MM.1S (cell line): ENCODE results near the gene ALKBH5.

ENCODE experiments used
- DNase-seq: peaks from one replicate; pipeline ENCODE4 v3.0.0-alpha.2; 2015
- H2AFZ ChIP-seq: fragments of 300-600 bp; sonication (generic); 2 replicates; pipeline ENCODE4 v1.6.0; 2016; ENCODE audit warnings: antibody characterized with exemption, low read length
- H3F3A ChIP-seq: fragments of 300-600 bp; sonication (generic); 2 replicates; pipeline ENCODE4 v1.6.1; 2016; ENCODE audit warnings: mild to moderate bottlenecking, antibody characterized with exemption, low read length, moderate library complexity, mixed read lengths; ENCODE audit not compliant: insufficient read depth
- H3K27ac ChIP-seq: fragments of 300-600 bp; sonication (generic); 2 replicates; pipeline ENCODE4 v1.5.1; 2016; ENCODE audit warnings: mild to moderate bottlenecking, low read length
- H3K27me3 ChIP-seq: fragments of 300-600 bp; sonication (generic); replicated peaks from 2 replicates; pipeline ENCODE4 v1.6.0; 2016; ENCODE audit warnings: low read length; ENCODE audit not compliant: insufficient read depth
- H3K36me3 ChIP-seq: fragments of 300-600 bp; sonication (generic); replicated peaks from 2 replicates; pipeline ENCODE4 v1.6.1; 2016; ENCODE audit warnings: mild to moderate bottlenecking, low read length, mixed read lengths; ENCODE audit not compliant: insufficient read depth
- H3K4me1 ChIP-seq: fragments of 300-600 bp; sonication (generic); 2 replicates; pipeline ENCODE4 v1.6.1; 2016; ENCODE audit warnings: low read length, mixed read lengths
- H3K4me2 ChIP-seq: fragments of 300-600 bp; sonication (generic); 2 replicates; pipeline ENCODE4 v1.6.0; 2016; ENCODE audit warnings: low read depth, low read length
- H3K4me3 ChIP-seq: fragments of 300-600 bp; sonication (generic); 2 replicates; pipeline ENCODE4 v1.5.1; 2016; ENCODE audit warnings: low read length, mixed read lengths
- H3K79me2 ChIP-seq: fragments of 300-600 bp; sonication (generic); 2 replicates; pipeline ENCODE4 v1.6.1; 2016; ENCODE audit warnings: mixed run types, low read length, mixed read lengths
- H3K9ac ChIP-seq: fragments of 300-600 bp; sonication (generic); 2 replicates; pipeline ENCODE4 v1.6.1; 2016; ENCODE audit warnings: low read length, mixed read lengths
- H3K9me2 ChIP-seq: fragments of 300-600 bp; sonication (generic); replicated peaks from 2 replicates; pipeline ENCODE4 v1.6.1; 2016; ENCODE audit warnings: mild to moderate bottlenecking, low read length, mixed read lengths; ENCODE audit not compliant: insufficient read depth
- H3K9me3 ChIP-seq: fragments of 300-600 bp; sonication (generic); replicated peaks from 2 replicates; pipeline ENCODE4 v1.6.1; 2016; ENCODE audit warnings: mild to moderate bottlenecking, low read length, mixed read lengths; ENCODE audit not compliant: insufficient read depth
- H4K20me1 ChIP-seq: fragments of 300-600 bp; sonication (generic); 2 replicates; pipeline ENCODE4 v1.6.1; 2016; ENCODE audit warnings: mild to moderate bottlenecking, low read length, moderate library complexity, mixed read lengths; ENCODE audit not compliant: insufficient read depth
- EZH2 ChIP-seq: fragments of 300-600 bp; sonication (generic); optimal IDR thresholded peaks from 2 replicates; pipeline ENCODE3; 2017; ENCODE audit warnings: low read depth, mild to moderate bottlenecking, antibody characterized with exemption, low read length, mixed read lengths
- EZH2phosphoT487 ChIP-seq: fragments of 300-600 bp; sonication (generic); IDR thresholded peaks from 2 replicates; pipeline ENCODE4 v1.6.1; 2018; ENCODE audit warnings: antibody characterized with exemption, low read length
- TF ChIP-seq, protein P1 (sequence below): fragments of 300-600 bp; sonication (generic); IDR thresholded peaks from 2 replicates; pipeline ENCODE4 v1.5.1; 2016; ENCODE audit warnings: antibody characterized with exemption, low read length, mixed read lengths

Gene ALKBH5

DNA sequence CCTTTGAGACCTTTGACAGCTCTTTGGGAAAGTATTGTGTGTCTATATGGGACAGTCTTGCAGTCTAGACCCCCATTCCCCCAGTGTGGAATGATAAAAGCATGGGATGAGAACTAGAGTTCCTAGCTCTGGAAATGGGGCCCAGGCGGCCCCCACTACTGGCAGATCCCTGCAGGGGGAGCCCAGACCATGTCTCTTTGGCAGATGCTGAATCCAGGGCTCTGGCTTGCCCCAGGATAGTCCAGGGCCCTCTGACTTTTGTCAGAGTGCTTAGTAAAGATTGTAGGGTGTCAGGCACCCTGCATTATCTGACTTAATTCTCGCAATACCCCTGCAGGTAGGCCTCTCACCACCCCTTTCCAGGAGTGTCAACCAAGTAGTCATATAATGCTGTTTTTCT is 8.3 kb downstream of the ALKBH5 start:
- DNase-seq = no peak
- H3K4me1 ChIP-seq = peaks cover 7% of the 10 kb centered on the region; the same call in 1 of the 2 replicates
- no peaks in the 10 kb centered on the region for H3K9me3 ChIP-seq
- no peaks in the 10 kb centered on the region for H3K27me3 ChIP-seq
- TF ChIP-seq, protein P1, sequence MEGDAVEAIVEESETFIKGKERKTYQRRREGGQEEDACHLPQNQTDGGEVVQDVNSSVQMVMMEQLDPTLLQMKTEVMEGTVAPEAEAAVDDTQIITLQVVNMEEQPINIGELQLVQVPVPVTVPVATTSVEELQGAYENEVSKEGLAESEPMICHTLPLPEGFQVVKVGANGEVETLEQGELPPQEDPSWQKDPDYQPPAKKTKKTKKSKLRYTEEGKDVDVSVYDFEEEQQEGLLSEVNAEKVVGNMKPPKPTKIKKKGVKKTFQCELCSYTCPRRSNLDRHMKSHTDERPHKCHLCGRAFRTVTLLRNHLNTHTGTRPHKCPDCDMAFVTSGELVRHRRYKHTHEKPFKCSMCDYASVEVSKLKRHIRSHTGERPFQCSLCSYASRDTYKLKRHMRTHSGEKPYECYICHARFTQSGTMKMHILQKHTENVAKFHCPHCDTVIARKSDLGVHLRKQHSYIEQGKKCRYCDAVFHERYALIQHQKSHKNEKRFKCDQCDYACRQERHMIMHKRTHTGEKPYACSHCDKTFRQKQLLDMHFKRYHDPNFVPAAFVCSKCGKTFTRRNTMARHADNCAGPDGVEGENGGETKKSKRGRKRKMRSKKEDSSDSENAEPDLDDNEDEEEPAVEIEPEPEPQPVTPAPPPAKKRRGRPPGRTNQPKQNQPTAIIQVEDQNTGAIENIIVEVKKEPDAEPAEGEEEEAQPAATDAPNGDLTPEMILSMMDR = peak; percentile 26
- TF ChIP-seq EZH2phosphoT487 = no peak
- H3K9me2 ChIP-seq = no peaks in the 10 kb centered on the region
- H2AFZ ChIP-seq = no peak overlapping the region
- no peaks in the 10 kb centered on the region for H3F3A ChIP-seq
- no peak overlapping the region for H3K27ac ChIP-seq
- H4K20me1 ChIP-seq = peaks cover 18% of the 10 kb centered on the region
- H3K4me3 ChIP-seq = no peak overlapping the region
- H3K36me3 ChIP-seq = no peaks in the 10 kb centered on the region
- no peak overlapping the region for H3K4me2 ChIP-seq
- no peak overlapping the region for H3K9ac ChIP-seq
- peaks cover 92% of the 10 kb centered on the region for H3K79me2 ChIP-seq

DNA sequence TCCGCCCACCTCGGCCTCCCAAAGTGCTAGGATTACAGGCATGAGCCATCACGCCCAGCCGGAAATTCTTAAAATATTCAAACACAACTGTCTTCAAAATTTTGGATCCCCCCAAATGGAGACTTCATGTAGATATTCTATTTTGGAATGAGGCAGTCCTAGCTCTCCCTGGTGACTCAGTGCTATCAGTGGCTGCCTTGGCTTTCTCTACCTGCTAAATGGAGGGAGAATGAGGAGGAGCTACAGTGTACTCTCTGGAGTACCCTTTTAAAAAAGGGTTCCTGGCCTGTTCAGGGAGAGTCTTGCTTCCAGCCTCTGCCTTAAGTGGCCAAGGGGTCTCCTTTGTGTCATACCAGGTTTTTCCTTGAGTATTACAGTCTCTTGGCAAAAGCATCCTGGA is 10.8 kb downstream of the ALKBH5 start:
- Histone ChIP-seq H3K9ac (no peak overlapping the region), H3K4me2 (no peak overlapping the region), H3K9me2 (no peaks in the 10 kb centered on the region), H3K9me3 (no peaks in the 10 kb centered on the region), H3K79me2 (peaks cover 93% of the 10 kb centered on the region), H3F3A (no peaks in the 10 kb centered on the region), H3K27ac (no peak overlapping the region), H3K4me3 (no peak overlapping the region), H3K4me1 (no peaks in the 10 kb centered on the region), H3K27me3 (no peaks in the 10 kb centered on the region), H2AFZ (no peak overlapping the region), H4K20me1 (peaks cover 6% of the 10 kb centered on the region; the same call in 1 of the 2 replicates), H3K36me3 (no peaks in the 10 kb centered on the region)
- no peak for DNase-seq
- no peak for TF ChIP-seq EZH2
- TF ChIP-seq, protein P1 = no peak
- TF ChIP-seq EZH2phosphoT487 = no peak

DNA sequence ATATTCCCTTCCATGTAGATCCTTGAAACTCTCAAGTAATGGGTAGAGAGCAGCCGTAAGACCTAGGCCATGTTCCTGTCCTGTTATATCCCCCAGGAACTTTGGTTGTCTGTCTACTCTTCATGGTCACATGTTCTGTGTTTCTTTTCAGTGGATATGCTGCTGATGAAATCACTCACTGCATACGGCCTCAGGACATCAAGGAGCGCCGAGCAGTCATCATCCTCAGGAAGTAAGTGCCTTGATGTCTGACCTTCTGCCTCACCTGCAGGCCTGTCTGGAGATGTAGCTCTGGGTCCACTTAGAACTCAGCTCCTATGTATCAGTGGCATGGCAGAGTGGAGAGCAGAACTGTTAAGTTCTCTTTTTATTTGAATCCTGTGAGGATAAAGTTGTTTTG is 11.2 kb downstream of the ALKBH5 start:
- no peak for DNase-seq

More for the DNA sequence above, 11.2 kb downstream of the ALKBH5 start:
- Histone ChIP-seq H3K4me2 (no peak overlapping the region), H3K9ac (no peak overlapping the region), H2AFZ (no peak overlapping the region), H4K20me1 (peaks cover 6% of the 10 kb centered on the region; the same call in 1 of the 2 replicates), H3F3A (no peaks in the 10 kb centered on the region), H3K36me3 (no peaks in the 10 kb centered on the region), H3K9me3 (no peaks in the 10 kb centered on the region), H3K9me2 (no peaks in the 10 kb centered on the region), H3K27ac (no peak overlapping the region), H3K79me2 (peaks cover 93% of the 10 kb centered on the region), H3K4me1 (no peaks in the 10 kb centered on the region), H3K27me3 (no peaks in the 10 kb centered on the region), H3K4me3 (no peak overlapping the region)
- TF ChIP-seq EZH2phosphoT487 = no peak
- TF ChIP-seq EZH2 = no peak
- TF ChIP-seq, protein P1 = no peak
